HG02840 (cell line): ENCODE results near the gene FLRT3.

Source experiments
- ATAC-seq: cut with Tn5 transposase; IDR thresholded peaks from one replicate; pipeline ENCODE4 v1.9.1; 2021; ENCODE audit warnings: mild to moderate bottlenecking, moderate library complexity, moderate number of reproducible peaks; ENCODE audit not compliant: unreplicated experiment, low FRiP score

Gene FLRT3

GRCh38 chr20:14337400-14338171, at the start of gene FLRT3:
FLRT3 (minus strand) TSS chr20:14337612; CDS start chr20:14327506, 10,106 bp downstream.
- ATAC-seq, result peak; percentile 96

- ATAC-seq, result no peak
These were observed 49.3 kb upstream of the FLRT3 start for GRCh38 chr20:14386726-14387125.

GRCh38 chr20:14385176-14385740, 47.8 kb upstream of the FLRT3 start:
- ATAC-seq, result no peak

GRCh38 chr20:14384416-14385175, 47.2 kb upstream of the FLRT3 start:
- no peak for ATAC-seq

- no peak for ATAC-seq
These were observed 45.9 kb upstream of the FLRT3 start for GRCh38 chr20:14383335-14383734.

- no peak for ATAC-seq
These were observed 40.9 kb upstream of the FLRT3 start for GRCh38 chr20:14378326-14378725.

GRCh38 chr20:14375416-14375985, 38.1 kb upstream of the FLRT3 start:
- ATAC-seq, result no peak

- ATAC-seq, result no peak
These were observed 36.8 kb upstream of the FLRT3 start for GRCh38 chr20:14374196-14374595.

GRCh38 chr20:14361509-14362345, 24.3 kb upstream of the FLRT3 start:
- ATAC-seq, result no peak

- ATAC-seq, result no peak
These were observed 23.0 kb upstream of the FLRT3 start for GRCh38 chr20:14360416-14360815.

GRCh38 chr20:14355791-14356190, 18.4 kb upstream of the FLRT3 start:
- no peak for ATAC-seq

GRCh38 chr20:14344746-14345145, 7.3 kb upstream of the FLRT3 start:
- no peak for ATAC-seq

- no peak for ATAC-seq
These were observed 6.2 kb upstream of the FLRT3 start for GRCh38 chr20:14343491-14344065.

- no peak for ATAC-seq
These were observed 5.5 kb upstream of the FLRT3 start for GRCh38 chr20:14342918-14343317.

GRCh38 chr20:14341801-14342200, 4.4 kb upstream of the FLRT3 start:
- ATAC-seq, result no peak

- ATAC-seq, result no peak
These were observed 726 bp downstream of the FLRT3 start for GRCh38 chr20:14336686-14337085.

GRCh38 chr20:14335052-14335451, 2.4 kb downstream of the FLRT3 start:
- ATAC-seq, result no peak

- ATAC-seq, result no peak
These were observed 3.0 kb downstream of the FLRT3 start for GRCh38 chr20:14334306-14334930.

GRCh38 chr20:14333721-14334120, 3.7 kb downstream of the FLRT3 start:
- ATAC-seq, result no peak
